Urothelium cell line (cell line): ENCODE measurements around the gene ADAMTS3.
"Not testable (repeated sequence)": the region's sequence is repeated elsewhere in the genome, so short reads cannot be mapped to it uniquely, and the experiment has no call there.

ENCODE experiments used
- DNase-seq: peaks from one replicate; pipeline ENCODE4 v3.0.0; 2011; ENCODE audit warnings: low spot score, mixed read lengths
- FAIRE-seq: peaks from 2 replicates; lab custom pipeline; 2011; peaks lifted over from hg19 to GRCh38; lab: Jason Lieb, UNC

Gene ADAMTS3

DNA sequence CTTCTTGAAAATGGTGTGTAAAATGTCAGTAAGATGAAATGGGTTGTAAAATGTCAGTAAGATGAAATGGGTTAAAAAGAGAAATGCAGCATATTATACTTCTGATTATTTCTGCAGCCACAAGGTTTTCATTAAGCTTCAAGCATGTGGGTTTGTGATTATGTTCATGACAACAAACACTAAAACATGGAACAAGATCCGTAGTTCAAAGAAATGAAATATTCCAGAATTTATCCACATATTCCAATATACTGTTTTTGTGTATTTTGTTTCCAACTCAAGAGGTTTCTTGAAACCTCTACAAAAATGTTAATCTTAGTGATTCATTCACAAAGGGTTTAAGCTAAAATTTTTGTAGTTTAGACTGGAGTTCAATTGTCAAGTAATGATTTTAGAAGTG lies 84.0 kb downstream of the ADAMTS3 start:
- no peak for FAIRE-seq
- DNase-seq = no peak

DNA sequence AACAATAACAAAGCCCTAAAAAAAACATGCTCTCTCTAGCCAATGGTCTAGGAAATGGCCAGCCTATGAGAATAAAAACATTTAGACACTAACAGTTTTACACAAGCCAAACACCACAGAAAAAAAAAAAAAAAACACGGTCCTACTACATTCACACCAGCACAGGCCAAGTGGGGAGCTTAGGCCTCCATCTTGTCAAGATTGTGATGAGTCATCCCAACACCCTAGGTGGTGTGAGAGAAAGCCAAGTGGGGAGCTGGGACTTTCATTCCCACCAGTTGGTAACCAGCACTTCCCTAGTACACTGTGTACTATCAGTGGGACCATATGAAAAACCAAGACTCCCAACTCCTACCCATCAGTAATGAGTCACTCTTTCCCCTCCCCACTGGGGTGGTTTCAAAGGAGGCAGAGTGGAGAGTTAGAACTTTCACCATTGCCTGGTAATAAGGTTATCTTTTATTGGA lies 95.6 kb downstream of the ADAMTS3 start:
- FAIRE-seq = no peak
- no peak for DNase-seq

DNA sequence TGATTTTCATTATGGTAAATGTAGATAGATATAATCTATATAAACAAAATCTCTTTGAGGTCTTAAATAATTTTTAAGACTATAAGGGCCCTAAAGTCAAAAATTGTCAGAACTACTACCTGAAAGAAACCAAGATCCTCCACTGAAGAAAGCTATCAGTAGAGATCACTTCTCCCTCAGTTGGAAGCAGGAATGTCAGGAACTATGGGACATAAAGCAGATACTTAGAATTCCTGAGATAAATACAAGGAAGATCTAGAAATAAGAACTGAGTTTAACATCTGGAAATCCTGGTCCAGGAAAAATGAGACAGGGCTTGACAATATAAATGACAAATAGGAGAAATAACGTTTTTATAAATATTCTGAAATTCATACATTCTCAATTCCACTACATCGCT lies 97.2 kb downstream of the ADAMTS3 start:
- FAIRE-seq = no peak
- no peak for DNase-seq

DNA sequence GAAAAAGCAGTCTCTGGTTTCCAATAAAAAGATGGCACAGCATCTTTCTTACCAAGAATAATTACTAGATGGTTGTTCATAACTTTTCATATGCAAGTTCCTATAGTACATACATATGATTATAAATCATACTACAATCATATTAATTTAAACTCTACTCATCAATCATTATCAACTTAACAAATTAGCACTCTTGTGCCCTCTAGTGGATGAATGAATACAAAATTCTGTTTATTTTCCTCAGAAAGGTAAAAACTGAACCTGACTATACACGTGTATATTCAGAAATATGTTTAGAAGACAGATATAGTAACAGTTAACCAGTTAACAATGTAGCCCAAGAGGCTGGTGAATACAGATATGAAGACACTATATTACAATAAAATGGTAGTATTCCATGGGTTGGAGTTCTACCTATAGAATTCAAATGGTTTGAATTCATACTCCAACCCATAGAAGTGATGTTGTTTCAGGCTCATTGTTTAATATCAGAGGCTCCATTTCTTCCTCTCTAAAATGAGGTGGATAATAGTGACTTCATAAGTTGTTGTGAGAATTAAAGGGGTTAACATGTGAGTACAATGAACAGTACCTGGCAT lies 100.0 kb downstream of the ADAMTS3 start:
- no peak for FAIRE-seq
- DNase-seq = no peak

DNA sequence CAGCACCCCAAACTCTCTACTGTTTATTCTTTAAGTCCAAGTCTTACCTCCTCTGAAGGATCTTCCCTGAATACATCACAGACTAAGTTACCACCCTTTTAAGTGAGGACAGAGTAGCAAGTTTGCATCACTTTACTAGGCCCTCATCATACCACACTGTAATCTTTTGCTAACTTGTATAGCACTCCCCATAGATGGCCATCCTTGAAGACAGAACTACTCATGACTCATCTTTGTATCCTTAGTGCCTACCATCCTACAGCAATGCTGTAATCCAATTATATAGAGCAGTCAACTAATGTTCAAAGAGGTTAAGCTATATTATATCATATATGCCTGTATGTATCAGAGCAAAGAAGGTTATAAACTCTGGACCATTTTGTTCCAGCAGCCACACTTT lies 101.4 kb downstream of the ADAMTS3 start:
- peak; percentile 44 for FAIRE-seq
- no peak for DNase-seq

DNA sequence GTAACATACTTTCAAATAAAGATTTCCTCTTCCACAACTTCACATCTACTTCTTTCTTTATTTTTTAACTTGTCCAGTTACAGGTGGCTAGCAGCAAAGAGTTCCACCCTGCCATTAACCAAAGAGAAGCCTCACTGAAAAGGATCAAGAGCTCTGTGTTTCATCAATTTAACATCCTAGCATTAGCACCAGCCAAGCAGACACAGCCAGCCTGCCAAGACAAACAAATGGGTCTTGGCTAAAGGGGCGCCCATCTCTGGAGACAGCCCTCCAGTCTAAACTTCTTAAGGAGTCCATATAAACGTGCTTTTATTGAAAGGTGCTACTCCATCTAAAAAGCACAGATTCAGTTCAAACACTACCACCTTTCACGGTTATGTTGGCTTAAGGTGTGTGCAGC lies 105.3 kb downstream of the ADAMTS3 start:
- no peak for DNase-seq
- FAIRE-seq = no peak

DNA sequence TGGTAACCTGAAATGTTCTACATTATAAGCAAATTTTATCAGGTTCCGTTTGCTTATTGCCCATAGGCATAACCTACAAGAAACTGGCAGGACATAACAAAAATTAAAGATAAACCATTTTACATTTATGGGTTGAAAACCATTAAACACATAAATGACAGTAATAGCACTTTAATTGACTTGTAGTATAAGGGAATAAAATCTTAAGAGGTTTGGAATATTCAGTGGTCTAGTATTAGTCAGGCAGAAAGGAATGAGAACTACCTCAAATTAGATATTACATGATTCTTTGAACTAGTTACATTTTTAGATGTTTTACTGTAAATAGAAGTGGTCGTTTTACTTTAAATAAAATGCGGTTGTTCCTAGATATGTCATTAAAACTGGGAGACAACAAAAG lies 111.9 kb downstream of the ADAMTS3 start:
- no peak for FAIRE-seq

DNA sequence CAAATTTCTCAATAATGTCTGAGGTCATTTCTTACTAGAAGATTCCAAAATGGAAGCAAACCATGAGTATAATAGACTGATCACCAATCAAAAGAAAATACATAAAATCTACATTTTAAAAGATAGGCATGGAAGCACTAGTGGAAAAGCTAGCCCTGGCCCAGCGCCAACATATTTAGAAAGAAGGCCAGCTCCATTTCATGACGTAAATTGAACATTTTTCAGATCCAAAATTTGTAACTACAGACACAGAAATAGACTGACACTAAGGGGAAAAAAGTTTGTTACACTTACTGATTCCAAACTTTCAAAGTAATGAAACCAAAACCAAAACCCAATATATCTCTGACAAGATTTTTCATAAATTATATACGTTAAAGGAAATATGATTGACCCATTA lies 117.7 kb downstream of the ADAMTS3 start:
- no peak for FAIRE-seq
- DNase-seq = no peak

More for the DNA sequence above, 111.9 kb downstream of the ADAMTS3 start:
- no peak for DNase-seq

DNA sequence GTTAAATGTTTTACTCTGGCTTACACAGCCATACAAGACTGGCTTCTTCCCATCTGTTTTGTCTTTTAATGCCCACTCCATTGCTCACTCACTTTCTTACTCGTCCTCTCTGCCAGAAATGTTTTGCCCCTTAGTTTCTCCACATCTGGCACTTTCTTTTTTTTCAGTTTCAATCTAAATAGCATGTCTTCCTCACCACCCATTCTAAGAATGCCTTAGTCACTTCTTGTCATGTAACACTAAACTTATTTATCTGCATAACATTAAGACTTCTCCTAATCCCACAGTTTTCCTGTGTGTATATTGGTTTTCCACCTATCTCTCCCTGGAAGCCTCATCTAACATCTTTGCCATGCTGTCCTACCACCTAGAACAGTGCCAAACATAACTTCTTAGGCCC lies 119.3 kb downstream of the ADAMTS3 start:
- no peak for FAIRE-seq
- DNase-seq = no peak

DNA sequence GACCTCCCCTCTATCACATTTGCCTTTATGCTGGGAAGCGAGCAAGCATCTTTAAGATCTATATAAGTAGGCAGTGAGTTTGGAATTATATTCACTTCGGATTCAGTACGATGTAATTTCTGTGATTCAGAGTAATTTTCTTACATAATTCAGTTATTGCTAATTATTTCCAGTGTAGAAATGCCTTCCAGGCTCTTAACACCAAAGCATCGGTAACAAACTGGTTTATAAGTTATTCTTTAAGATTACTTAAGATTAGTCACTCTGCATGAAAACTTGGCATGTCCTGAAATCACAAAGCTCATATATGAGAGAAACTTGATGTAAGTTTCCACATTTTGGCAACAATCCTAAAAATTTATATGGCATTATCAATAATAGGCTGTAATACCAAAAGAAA lies 120.8 kb downstream of the ADAMTS3 start:
- no peak for FAIRE-seq
- no peak for DNase-seq

DNA sequence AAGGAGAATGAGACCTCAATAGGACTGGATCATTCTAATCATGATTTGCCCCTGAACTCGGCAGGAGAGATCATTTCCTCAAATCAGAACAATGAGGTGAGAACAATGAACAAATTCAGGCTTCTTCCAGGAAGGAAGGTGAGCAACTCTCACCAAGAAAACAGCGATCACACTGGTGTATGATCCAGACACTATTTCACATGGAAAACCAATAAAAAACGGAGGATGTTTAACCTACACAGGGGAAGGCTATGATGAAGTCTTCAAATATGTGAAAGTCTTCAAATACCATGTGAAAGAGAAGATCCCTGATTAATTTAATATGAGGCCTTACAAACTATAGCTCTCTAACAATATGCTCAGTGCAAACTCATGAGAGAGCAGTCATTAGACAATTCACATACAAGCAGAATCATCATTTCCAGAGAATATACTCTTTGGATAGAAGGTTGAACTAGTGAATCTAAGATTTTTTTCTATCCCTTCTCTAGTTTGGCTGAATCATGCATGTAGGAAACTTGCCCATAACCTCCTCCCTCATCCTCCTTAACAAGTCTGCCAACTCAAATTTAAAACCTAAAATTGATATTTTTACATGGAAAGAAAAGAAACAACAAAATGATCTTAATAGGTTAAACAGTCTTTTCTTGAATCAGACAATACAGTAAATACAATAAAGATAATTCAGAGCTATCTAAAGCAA lies 122.5 kb downstream of the ADAMTS3 start:
- DNase-seq (no peak), FAIRE-seq (no peak)

DNA sequence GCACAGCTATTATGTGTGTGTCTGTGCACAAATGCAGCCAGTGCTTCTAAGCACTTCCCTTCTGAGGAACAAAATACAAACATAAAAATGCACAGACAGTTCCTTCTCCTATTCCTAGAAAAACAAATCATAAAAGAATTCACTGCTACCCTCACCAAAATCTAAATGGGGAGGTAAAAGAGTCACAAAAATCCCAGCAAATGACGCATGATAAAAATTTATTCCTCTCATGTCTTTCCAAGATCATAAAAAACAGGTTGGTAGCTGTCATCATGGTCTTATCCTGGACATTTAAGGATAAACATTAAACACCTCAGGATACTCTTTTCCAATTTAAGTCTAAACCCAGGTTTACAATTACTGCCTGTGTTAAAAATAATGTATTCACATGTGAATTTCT lies 124.9 kb downstream of the ADAMTS3 start:
- FAIRE-seq (no peak), DNase-seq (no peak)

DNA sequence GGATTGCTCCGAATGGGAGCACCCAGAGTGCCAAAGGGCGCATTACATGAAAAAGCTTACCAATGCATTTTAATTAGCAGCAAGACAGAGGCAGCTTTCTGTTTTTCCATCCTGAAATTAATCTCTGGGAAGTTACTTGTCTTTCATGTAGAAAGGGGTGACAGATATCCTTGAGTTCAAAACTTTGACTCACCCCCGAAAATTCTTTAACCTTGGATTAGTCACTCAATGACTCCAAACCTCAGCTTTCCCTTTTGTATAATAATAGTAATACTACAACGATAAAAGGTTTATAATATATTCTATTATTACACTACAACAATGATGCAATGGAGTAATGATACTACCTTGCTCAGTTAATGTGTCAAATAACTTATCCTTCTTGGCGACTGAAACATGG lies 126.3 kb downstream of the ADAMTS3 start:
- DNase-seq (no peak), FAIRE-seq (no peak)

DNA sequence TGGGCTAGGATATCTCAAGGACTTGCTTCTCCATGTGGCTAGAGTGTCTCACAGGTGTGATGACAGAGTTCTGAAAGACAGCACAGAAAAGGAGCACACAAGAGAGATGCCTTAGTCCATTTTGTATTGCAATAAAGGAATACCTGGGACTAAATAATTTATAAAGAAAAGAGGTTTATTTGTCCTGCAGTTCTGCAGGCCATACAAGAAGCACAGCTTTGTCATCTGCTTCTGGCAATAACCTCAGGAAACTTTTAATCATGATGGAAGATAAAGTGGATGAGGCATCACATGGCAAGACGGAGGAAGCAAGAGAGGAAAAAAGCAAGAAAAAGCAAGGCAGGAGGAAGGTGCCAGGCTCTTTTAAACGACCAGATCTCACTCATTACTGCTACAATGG lies 126.9 kb downstream of the ADAMTS3 start:
- DNase-seq (no peak), FAIRE-seq (no peak)

DNA sequence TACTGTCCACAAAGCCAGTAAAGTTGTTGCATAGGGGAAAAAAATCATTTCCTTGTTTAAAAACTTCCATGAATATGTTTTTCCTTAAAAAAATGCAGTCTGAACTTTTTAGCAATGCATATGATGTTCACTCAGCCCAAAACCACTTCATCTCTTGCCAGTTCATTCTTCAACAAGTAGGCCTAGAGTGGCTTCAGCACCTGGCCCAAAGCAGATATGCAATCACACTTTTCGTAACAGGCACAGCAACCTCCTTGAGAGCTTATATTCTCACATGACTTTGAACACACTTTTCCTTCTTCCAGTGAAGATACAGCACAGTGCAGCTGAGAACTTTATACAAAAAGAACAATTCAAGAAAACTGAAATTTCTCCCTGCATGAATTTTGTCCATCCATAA lies 128.6 kb downstream of the ADAMTS3 start:
- no peak for DNase-seq
- FAIRE-seq = no peak

DNA sequence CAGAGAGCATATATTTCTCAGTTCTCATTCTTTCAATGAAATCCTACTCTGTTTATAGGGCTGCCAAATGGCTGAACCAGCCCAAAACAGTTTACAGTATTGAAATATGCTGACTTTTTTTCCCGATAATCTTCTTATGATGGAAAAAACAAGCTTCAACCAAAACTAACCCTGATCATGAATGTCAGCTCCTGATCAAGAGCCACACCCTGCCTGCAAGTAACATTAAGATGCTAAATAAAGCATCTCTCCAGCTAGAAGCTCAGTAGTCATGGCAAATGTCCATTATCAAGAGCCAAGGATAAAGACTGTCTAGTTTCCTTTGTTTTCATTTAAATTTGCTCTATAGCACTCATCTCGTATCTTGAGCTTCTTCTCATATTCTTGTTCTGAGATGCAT lies 136.0 kb downstream of the ADAMTS3 start:
- FAIRE-seq = no peak

DNA sequence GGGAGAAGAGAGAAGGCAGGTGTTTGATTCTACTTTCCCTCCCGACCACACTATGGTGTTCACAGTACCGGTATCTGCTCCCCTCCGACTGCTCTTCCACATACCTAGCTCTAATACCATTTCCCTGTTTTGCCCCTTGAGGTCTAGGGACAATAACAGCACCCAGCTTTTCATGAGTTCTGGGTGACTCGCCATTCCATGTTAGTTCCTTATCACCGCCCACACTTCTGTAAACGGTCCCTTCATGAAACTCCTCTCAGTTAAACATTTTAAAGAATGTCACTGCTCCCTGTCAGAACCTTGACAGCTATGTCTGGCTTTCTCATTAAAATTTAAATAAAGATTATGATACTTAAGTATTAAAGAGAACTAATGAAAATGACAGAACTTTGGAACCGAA lies 136.7 kb downstream of the ADAMTS3 start:
- FAIRE-seq = no peak
- DNase-seq = no peak

More for the DNA sequence above, 136.0 kb downstream of the ADAMTS3 start:
- DNase-seq = no peak

DNA sequence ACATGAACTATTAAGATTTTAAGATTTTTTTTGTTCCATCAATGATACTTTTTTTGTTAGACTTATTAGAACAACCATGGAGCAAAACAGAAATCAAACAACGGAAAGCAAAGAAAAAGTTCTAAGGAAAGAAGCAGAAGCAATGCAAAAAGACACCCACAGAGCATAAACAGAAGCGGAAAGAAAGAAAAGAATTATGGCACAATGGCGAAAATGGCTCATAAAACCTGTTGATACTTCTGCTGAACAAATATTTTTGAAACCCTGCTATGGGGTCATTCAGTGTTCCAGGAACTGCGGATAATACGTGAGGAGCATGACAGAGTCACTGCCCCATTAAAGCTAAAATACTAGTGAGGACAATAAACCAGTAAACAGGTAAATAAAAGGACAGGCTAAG lies 138.0 kb downstream of the ADAMTS3 start:
- no peak for FAIRE-seq

DNA sequence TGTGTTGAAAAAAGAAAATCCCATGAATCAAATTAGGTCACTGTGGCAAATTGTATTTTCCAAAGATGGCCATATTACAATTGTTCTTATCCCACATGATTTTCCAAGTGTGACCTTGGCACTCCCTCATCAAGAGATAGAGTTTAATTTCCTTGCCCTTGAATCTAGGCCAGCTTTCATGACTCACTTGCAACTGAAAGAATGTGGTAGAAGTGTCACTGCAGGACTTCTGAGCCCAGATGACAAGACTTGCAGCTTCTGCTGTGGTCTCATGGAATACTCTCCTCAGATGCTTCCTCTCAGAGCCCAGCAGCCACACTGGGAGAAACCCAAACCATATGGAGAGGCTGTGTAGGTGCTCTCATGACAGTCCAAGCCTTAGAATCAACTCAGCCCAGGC lies 139.0 kb downstream of the ADAMTS3 start:
- peak; percentile 35 for DNase-seq

More for the DNA sequence above, 138.0 kb downstream of the ADAMTS3 start:
- DNase-seq = no peak

DNA sequence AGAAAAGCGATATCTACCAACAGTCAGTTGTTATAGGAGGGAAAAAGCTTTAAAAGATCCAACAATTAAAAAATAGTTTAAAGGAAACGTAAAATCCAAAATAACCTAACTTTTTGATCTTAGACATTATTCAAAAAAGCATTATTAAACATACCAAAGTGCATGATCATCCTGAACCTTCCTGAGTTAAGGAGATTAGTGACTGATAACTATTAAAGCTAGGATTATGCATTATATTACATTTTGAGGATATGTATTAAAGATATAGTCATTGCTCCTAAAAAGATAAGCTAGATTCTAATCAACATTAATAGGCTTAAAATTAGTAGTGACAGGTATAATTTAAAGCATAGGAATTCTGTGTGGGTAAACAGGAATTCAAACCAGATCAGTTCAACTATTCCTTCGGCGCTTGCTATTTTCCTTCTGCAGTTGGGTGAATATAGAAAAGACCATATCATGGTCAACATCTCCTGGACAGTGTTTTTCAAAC lies 139.6 kb downstream of the ADAMTS3 start:
- no peak for FAIRE-seq

More for the DNA sequence above, 139.0 kb downstream of the ADAMTS3 start:
- FAIRE-seq = no peak

DNA sequence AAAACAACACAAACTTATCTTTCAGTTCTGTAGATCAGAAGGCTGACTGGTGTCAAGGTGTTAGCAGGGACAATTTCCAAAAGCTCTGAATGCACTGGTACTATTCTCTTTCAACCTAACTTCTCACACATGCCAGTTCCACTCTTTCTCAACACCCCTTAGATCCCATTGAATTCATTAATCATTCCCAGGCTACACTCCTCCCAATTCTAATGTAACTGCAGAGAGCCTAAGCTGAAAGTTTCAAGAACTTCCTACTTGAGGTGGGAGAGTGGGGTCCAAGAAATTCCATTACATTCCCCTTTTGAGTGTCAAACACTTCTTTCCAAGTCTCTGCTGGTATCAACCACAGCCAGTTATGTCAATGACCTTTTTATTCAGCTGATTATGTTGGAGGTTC lies 142.0 kb downstream of the ADAMTS3 start:
- FAIRE-seq = no peak
- DNase-seq = no peak

More for the DNA sequence above, 139.6 kb downstream of the ADAMTS3 start:
- DNase-seq = no peak

DNA sequence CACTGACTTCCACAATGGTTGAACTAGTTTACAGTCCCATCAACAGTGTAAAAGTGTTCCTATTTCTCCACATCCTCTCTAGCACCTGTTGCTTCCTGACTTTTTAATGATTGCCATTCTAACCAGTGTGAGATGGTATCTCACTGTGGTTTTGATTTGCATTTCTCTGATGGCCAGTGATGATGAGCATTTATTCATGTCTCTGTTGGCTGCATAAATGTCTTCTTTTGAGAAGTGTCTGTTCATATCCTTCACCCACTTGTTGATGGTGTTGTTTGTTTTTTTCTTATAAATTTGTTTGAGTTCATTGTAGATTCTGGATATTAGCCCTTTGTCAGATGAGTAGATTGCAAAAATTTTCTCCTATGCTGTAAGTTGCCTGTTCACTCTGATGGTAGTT lies 143.1 kb downstream of the ADAMTS3 start:
- not testable (repeated sequence) for FAIRE-seq, DNase-seq
